SIG-M5 treated with dmso at 0.1 percent for 504 hours (cell line): ENCODE measurements around the gene EPS8.

Source experiments
- DNase-seq: peaks from one replicate; lab custom pipeline; 2025; ENCODE audit not compliant: unreplicated experiment; lab: John Stamatoyannopoulos, UW

Gene EPS8

DNA sequence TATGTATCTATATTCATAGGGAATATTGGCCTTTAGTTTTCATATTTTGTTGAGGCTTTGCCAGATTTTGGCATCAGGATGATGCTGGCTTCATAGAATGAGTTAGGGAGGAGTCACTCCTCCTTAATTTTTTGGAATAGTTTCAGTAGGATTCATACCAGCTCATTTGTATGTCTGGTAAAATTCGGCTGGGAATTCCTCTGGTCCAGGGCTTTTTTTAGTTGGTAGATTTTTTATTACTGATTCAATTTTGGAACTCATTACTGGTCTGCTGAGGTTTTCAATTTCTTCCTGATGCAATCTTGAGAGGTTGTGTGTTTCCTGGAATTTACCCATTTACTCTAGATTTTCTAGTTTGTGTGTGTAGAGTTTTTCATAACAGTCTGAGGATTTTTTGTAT, 175.2 kb downstream of the EPS8 start:
- DNase-seq, result no peak

DNA sequence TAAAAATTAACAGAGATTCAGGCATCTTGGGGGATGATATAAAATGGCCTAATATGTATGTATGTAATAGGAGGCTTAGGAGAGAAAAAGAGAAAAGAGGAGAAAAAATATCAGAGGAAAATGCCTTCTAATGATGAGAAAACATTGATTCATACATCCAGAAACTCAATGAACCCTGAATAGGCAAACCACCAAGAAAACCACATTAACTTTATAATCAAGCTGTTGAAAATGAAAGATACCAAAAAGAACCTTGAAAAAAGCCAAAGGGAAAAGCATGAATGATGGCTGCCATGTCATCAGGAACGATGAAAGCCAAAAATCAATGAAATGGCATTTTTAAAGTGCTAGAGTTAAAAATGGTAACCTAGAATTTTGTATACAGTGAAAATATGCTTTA, 180.2 kb downstream of the EPS8 start:
- DNase-seq, result no peak

DNA sequence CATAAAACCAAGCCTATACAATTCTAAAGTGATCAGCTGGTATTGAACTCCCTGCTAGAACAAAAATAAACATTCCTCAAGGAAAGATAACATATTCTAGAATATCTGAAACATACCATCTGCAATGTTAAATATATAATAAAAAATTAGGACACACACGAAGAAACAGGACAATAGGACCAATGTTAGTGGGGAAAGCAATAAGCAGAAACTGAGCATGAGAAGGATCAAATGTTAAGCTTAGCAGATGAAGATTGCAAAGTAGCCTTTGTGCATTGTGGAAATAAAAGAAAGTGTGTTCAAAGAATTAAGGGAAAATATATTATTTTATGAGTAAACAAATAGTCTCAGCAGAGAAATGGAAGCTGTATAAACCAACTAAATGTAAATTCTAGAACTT, 180.8 kb downstream of the EPS8 start:
- no peak for DNase-seq

DNA sequence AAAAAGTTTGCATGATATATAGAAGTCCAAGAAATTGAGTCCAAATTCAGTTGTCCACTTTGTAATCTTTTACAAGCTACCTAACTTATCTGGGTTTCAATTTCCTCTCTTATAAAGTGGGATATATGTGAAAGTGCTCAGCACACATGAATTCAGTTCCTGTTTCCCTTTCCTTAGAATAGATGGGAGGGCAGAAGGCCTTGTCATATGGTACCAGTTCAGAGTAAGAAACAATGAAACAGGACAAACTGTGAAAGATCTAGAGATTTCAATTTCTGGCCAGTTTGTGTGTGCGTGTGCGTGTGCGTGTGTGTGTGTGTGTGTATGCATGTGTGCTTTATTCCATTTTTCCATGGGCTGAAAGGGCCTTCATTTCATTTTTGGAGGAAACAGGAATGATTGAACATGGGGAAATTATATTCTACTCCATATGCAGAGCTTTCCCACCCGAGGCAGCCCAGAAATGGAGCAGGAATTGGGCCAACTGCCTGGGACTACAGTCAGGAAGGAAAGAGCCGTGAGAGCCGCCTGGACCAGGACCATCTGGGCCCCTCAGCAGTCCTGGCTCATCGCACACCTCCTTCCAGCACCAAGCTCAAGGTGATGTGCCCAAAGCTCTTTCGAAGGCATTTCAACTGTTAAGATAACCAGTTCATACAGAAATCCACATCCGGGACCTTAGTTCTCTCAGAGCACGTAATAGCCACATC, 183.2 kb downstream of the EPS8 start:
- no peak for DNase-seq

DNA sequence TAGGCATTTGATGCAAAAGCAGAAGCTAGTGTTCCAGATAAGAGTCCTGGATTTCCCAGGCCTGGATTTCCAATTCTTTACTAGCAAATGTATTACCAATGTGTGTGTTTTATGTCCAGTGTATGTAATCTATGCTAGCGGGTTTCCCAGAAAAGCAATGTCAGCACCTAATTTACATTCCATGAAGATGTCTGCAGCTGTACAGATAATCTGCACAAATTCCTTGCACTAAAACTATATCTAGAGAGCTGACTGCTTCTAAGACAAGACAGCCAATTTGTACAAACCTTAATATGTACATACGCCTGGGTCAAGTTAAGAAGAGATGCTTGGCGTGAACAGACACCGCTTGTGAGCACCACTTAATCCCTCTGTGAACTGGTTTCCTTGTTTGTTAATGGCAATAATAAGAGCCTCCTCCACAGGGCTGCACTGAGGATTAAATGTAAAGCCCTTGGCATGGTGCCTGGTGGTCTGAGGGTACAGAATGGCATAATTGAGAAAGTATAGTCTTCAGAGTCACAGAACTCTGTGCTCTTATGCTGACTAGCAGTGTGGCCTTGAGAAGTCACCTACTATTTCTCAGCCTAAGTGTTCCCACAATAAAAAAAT, 185.6 kb downstream of the EPS8 start:
- DNase-seq, result no peak

DNA sequence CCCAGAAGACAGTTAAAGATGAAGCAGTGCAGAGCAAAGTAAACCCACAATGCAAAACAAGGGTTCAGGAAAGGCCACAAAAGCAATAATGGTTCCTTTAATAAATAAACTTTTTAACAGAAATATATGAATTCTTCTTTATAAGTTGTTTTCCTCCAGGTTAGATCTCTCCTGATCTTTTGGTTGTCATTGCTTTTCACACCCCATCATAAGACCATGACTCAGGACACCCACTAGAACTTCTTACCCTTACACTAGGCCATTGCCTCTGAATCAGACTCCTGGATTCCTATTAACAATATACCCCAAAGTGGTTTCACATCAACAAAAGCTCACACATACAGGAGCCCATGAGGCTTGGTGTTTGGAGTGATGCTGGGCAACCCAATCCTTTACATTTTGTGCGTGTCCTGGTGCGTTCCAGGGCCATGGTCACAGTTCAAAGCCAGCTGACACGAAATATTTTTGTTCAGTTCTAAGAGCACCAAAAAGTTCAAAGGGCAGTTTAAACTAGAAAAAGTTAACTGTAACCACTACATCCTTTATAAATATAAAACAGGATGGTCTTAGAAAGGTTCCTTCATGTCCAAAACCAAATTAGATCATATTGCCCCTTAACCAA, 187.0 kb downstream of the EPS8 start:
- DNase-seq, result no peak

DNA sequence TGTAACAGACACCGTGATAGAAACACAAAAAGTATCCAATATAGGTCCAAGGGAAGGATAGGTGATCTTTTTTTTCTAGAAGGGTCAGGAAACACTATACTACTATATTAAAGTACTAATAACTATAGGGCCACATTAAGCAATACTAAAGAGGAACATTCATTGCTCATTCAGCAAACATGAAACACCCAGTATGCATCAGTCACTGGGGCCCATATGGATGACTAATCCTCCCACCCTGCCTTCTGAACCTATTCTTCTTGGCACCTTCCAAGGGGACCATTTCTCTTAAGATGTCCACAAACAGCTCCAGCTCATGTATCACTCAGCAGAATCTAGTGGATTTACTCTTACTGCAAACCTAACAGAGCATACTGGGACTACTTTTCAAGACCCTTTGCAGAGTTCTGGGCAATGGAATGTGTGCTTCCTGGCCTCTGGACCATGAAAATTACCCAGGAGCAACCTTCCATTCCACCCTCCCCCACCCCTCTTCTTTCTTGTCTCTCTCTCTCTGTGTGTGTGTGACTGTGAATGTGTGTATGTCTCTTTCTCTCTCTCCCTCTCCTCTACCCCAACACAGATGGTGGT, 187.9 kb downstream of the EPS8 start:
- DNase-seq, result peak; percentile 68

DNA sequence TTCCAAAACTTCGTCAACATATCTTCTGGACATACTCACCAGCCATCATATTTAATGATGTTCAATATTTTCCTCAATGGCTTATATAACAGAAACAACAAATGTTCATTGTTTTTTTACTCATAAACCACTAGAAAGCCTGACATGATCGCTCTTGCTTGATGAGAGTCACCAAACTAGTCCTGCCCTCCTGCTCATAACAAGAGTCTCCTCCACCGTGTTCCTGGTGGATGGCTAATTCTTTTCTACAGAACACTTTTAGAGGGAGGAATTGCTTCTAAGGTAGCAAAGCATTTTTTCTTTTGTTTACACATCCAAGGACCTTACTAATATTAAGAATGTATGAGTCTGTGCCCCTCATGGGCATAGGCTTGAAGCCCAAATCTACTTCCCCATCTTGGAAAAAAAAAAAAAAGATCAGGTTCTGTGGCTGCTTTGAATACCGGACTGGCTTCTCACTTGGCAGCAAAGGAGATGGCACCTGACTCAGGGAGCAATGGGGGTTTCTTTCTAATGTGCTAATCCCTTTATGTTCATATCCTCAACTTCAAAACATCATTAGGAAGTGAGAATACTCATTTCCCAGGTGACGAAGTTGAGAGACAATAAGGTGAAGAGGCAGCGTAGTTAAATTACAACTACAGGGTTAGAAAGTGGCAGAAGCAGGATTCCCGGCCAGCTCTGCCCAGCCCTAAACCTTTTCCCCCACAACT, 188.8 kb downstream of the EPS8 start:
- no peak for DNase-seq

DNA sequence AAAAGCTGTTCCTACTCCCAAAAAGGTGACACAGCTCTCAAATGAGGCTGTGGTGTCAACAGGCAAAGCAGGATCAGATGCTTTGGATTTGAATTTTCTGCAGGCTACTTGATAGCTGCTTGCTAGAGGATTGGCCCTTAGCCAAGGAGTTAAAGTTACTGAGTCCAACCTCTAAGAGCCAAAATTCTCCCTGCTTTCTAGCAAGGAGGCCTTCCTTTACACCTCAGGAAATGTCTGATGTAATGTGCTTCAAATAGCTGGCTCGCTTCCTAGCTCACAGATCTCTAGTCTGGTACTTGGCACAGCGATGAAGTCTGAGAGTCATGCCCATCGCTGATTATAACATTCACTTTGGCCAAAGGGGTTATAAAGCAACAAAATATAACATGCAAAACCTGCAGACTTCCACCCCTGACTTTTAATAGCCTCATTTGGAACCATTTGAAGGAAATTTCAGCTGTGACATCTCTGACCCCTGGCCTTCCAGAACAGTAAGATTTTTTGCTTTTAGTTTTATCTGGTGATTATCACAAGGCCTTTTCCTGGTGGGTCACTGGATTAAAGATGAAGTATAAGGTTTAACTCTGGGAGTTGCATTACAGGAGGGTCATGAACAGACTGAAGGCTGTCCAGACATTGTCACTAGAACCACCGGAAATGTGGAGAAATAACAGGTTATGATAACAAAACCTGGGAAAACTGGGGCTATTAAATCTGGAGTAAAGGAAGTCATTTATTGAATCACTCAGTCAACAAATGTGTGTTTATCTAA, 189.7 kb downstream of the EPS8 start:
- no peak for DNase-seq

DNA sequence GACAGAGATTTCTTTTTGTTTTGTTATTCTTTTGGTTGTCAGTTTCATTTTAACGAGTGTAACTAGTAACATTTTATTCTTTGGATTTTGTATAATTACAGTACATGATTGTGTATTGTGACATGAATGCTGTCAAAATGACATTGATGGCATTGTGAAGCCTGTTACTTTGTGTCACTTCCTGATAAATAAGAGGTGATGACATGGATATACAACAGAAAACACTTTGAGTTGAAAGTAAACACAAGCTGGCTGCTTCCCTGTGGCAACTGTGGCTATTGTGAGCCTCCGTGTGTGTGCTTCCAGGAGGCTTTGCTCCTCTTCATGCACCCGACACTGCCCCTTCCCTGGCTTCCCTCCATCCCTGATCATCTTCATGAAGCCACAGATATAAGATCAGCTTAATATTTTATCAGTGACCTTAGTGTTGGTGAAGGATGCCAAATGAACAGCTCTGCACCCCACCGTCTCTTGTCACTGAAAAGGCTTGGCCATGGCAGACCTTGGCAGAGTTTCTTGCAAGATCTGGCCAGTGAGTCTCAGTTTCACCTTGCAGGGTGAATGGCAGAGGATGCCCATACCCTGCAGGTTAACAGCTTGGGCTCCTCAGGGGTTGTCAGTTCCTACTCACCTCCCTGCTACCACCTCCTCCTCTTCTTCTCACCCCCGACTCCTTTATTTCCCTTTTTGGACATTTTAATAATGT, 191.9 kb downstream of the EPS8 start:
- DNase-seq, result no peak

DNA sequence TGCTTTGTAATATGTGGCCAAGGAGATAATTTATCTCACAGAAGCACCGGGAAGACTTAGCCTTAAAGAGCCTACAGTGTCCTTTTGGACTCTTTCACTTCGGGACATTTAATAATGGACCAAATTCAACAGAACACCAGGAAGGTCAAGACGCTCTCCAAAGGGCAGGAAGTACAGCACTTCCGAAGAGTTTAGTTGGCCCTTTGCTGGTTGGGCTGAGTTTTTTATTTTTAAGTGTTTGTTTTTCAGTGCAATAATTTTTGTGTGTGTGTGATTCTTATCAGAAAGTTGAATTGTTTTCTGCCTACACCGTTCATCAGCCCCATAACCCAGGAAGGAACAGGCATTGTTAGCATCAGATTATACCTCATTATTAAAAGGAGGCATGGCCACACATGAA, 193.0 kb downstream of the EPS8 start:
- DNase-seq, result no peak

DNA sequence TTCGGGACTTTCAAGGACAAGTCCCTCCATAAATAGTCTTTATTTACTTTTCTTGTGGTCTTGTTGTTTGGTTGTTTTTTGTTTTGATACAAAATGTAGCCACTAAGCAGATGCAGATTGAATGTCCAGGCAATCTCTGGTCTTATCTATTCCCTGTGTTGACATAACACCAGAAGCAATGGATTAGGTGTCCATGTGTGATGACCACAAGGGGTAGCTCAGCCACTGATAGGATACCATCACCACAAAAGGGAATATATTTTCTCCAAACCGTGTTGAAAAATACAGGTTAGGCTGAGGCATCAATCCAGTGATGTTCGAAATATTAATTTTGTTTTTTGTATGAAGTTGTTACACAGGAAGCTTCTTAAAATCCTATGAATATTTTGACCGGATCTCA, 196.3 kb downstream of the EPS8 start:
- no peak for DNase-seq

DNA sequence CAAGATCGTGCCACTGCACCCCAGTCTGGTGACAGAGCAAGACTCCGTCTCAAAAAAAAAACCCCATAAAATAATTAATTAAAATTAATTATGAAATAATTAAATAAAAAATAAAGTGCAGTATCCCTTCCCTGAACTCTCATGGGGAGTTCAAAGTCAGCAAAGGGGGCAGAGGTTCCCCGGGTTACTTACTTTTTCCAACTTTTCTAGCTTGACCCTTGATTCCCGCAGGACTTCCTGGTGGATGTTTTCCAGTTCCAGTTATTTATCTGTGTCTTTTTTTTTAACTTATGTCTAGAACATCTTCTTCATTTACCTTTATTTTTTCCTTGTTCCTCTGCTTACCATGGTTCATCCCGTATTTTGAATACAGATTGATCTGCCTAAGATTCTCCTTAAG, 197.4 kb downstream of the EPS8 start:
- no peak for DNase-seq

DNA sequence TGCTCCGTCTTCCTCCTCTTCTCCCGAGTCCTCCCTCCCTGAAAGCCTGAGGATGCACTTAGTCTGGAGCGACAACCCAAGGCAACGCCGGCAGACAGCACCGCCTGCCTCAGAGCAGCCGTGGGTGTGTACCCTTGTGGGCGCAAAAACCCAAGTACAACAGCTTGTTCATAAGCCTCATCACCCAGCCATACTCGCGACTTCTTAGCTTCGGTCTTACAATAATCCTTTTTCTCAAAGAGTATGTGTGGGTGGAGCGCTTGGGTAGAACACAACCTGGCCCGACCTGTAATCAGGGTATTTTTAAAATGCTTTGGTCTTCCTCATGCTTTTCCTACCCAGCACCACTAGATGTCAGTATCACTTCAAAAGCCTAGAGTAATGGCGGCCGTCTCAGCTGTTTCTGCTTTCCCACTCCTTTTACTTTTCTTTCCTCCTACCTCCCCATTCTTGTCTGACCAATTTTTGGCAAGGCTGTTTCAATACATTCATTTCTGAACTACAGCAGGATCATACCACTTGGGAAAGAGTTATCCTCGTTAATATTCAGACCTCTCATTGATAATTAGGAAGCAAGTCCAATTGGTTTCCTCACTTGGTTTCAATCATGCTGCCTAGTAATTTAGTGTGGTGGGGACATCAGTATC, 198.9 kb downstream of the EPS8 start:
- peak; percentile 81 for DNase-seq

DNA sequence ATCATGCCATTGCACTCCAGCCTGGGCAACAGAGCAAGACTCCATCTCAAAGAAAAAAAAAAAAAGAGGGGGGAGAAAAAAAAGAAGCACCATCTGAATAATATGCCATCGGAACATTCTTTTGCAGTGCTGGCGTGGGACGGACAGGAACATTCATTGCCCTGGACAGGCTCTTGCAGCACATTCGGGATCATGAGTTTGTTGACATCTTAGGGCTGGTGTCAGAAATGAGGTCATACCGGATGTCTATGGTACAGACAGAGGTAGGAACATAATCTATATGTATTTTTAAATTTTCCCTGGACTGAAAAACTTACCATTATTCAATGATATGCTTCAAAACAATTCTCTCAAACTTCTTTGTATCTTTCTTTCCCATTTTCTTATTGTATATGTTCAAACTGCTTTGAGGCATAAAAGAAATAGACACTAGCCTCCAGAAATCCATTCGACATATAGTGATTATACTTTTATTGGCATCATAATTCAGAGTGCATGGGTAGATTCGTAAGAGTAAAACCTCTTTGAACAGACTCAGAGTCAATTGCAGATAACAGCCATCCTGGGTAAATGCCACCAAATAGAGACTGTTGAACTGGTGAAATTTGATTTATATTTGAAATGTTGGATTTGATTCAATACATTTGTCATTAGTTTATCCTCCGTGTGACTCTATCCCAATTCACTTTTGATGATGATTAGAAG, 199.7 kb downstream of the EPS8 start:
- DNase-seq, result no peak

DNA sequence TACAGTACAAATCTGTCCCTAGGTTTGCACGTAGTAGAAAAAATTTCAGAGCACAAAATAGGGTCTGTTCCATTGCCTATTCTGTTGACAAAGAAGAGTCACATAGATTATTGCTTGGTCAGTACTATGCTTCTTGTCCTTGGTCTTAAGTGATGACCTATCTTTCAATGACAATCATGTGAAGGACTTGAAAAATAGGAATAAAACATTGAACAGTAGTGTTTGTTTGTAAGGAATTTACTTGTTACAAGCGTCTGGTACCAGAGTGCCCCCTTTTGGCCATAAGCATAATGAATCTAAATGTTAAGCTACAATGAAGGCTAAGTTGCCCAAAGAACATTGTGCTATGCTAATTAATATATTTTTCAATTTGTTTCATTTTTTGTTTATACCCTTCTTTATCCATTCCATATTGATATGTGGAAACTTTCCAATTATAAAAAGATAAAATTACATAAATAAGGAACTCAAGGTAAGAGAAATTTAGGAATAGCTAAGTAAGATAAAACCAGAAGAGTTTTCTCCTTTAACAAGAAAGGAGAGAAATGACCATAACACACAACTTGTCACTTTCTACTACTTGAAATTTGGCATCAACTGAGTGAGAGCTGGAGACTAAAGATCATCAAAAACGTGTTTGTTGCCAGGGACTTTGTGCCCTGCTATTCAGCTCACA, 204.7 kb downstream of the EPS8 start:
- peak; percentile 20 for DNase-seq

DNA sequence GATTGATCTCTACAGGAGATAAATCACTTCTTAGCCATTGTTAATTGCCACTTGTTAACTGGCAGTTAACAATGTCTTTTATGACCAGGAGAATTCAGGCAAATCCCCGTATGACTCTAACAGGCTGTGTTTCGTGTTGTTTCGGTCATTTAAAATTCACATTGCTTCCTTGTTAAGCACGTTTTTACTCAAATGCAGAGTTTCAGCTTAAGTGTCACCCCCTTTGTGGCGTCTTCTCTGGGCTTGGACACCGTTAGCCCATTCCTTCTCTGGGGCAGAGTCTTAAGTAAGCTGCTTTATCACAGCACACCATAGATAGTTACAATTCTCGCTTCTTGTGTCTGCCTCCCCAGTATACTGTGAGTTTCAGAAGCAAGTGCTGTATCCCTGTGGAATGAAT, 205.4 kb downstream of the EPS8 start:
- DNase-seq, result no peak

DNA sequence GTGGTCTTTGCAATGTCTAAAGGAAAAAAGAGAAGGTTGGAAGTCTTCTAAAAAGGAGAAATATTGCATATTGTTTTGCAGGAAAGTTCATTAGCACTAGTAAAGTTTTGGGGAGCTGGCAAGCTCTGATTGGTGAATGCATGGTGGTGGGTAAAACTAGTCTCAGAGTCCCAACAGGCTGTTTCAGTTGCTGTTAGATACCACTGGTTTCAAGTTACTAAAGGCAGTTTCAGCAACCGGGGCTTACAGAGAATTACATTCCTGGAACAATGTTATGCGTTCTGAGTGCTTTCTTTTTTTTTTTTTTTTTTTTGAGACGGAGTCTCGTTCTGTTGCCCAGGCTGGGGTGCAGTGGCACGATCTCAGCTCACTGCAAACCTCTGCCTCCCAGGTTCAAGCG, 208.2 kb downstream of the EPS8 start:
- no peak for DNase-seq

DNA sequence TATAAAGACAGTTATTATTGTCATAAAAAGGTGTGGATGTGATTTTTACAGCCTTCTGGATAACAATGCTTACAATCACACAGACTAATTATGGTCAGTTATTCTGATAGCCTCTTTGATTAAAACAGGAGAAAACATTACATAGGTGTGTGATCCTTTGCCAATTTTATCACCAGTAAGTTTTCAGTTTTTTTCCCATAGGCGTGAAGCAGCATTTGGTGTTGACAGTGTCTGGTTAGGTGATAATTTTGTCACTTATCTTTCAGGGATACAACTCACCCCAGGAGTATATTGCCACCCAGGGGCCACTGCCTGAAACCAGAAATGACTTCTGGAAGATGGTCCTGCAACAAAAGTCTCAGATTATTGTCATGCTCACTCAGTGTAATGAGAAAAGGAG, 208.8 kb downstream of the EPS8 start:
- no peak for DNase-seq
